HAP-1 (cell line): Measurements from ENCODE around the gene MYL10.

Experiments used
- DNase-seq, 2 experiments: peaks; one replicate each; pipeline ENCODE4 v3.0.0-alpha.2; 2016 to 2020; ENCODE audit warnings: low spot score in 2 of 2
- H3K27me3 ChIP-seq: fragments of 250-450 bp; sonication (Bioruptor Pico); 2 replicates; pipeline ENCODE4 v1.5.1; 2020; ENCODE audit warnings: low read depth, mild to moderate bottlenecking, moderate library complexity
- H3K36me3 ChIP-seq: fragments of 250-450 bp; sonication (Bioruptor Pico); replicated peaks from 2 replicates; pipeline ENCODE4 v1.5.1; 2020; ENCODE audit warnings: mild to moderate bottlenecking
- H3K4me1 ChIP-seq: fragments of 250-450 bp; sonication (Bioruptor Pico); 2 replicates; pipeline ENCODE4 v1.5.1; 2020; ENCODE audit warnings: mild to moderate bottlenecking
- H3K4me3 ChIP-seq: fragments of 250-450 bp; sonication (Bioruptor Pico); 2 replicates; pipeline ENCODE4 v1.5.1; 2020; ENCODE audit warnings: mild to moderate bottlenecking, moderate library complexity
- H3K9me3 ChIP-seq: fragments of 250-450 bp; sonication (Bioruptor Pico); 2 replicates; pipeline ENCODE4 v1.5.1; 2020; ENCODE audit warnings: mild to moderate bottlenecking, moderate library complexity
- in situ Hi-C: fragments of 300-500 bp; cut with MboI; formaldehyde crosslinking; loops from 3 replicates; pipeline ENCODE4 v1.14.3; 2020; ENCODE audit warnings: low sequenced_read_pairs, inconsistent platforms, mixed read lengths

Gene MYL10

GRCh38 chr7:101591504-101591903 is 37.6 kb downstream of the MYL10 start:
- 0 out of 2 replicates have a peak, but pooled peaks cover 3% of the 10 kb centered on the region for H3K27me3 ChIP-seq
- H3K4me3 ChIP-seq: no peak overlapping the region
- H3K36me3 ChIP-seq: no peaks in the 10 kb centered on the region
- no peaks in the 10 kb centered on the region for H3K9me3 ChIP-seq
- no peaks in the 10 kb centered on the region for H3K4me1 ChIP-seq
- DNase-seq: no peak
- in situ Hi-C loops: no loop called here

GRCh38 chr7:101590663-101591435 is 38.2 kb downstream of the MYL10 start:
- Histone ChIP-seq H3K4me1 (no peaks in the 10 kb centered on the region), H3K9me3 (no peaks in the 10 kb centered on the region), H3K36me3 (no peaks in the 10 kb centered on the region), H3K27me3 (0 out of 2 replicates have a peak, but pooled peaks cover 1% of the 10 kb centered on the region), H3K4me3 (no peak overlapping the region)
- no peak for DNase-seq
- in situ Hi-C loops: no loop called here

GRCh38 chr7:101589976-101590662 is 39.0 kb downstream of the MYL10 start:
- no peaks in the 10 kb centered on the region for H3K4me1 ChIP-seq
- no peak overlapping the region for H3K4me3 ChIP-seq
- H3K9me3 ChIP-seq: no peaks in the 10 kb centered on the region
- no peaks in the 10 kb centered on the region for H3K36me3 ChIP-seq
- DNase-seq: no peak
- no peaks in the 10 kb centered on the region for H3K27me3 ChIP-seq
- in situ Hi-C loops: no loop called here

GRCh38 chr7:101589052-101589451 is 40.0 kb downstream of the MYL10 start:
- in situ Hi-C loops: no loop called here
- no peak overlapping the region for H3K4me3 ChIP-seq
- H3K4me1 ChIP-seq: no peaks in the 10 kb centered on the region

GRCh38 chr7:101588131-101588935 is 40.8 kb downstream of the MYL10 start:
- Histone ChIP-seq H3K27me3 (no peaks in the 10 kb centered on the region), H3K4me1 (no peaks in the 10 kb centered on the region), H3K4me3 (no peak overlapping the region), H3K36me3 (no peaks in the 10 kb centered on the region), H3K9me3 (no peaks in the 10 kb centered on the region)
- no peak for DNase-seq
- in situ Hi-C loops: no loop called here

More at GRCh38 chr7:101589052-101589451, 40.0 kb downstream of the MYL10 start:
- Histone ChIP-seq H3K27me3 (no peaks in the 10 kb centered on the region), H3K36me3 (no peaks in the 10 kb centered on the region), H3K9me3 (no peaks in the 10 kb centered on the region)
- no peak for DNase-seq

- Histone ChIP-seq H3K36me3 (no peaks in the 10 kb centered on the region), H3K4me3 (no peak overlapping the region), H3K27me3 (no peaks in the 10 kb centered on the region), H3K9me3 (no peaks in the 10 kb centered on the region), H3K4me1 (no peaks in the 10 kb centered on the region)
- in situ Hi-C loops: no loop called here
- DNase-seq: no peak
Measured at GRCh38 chr7:101586906-101587677, 42.0 kb downstream of the MYL10 start.

- Histone ChIP-seq H3K4me3 (no peak overlapping the region), H3K27me3 (no peaks in the 10 kb centered on the region), H3K4me1 (no peaks in the 10 kb centered on the region), H3K9me3 (no peaks in the 10 kb centered on the region), H3K36me3 (no peaks in the 10 kb centered on the region)
- no peak for DNase-seq
- in situ Hi-C loops: no loop called here
Measured at GRCh38 chr7:101586078-101586905, 42.8 kb downstream of the MYL10 start.

GRCh38 chr7:101582971-101583370 is 46.1 kb downstream of the MYL10 start:
- no peak for DNase-seq
- Histone ChIP-seq H3K36me3 (no peaks in the 10 kb centered on the region), H3K27me3 (no peaks in the 10 kb centered on the region), H3K9me3 (no peaks in the 10 kb centered on the region), H3K4me1 (no peaks in the 10 kb centered on the region), H3K4me3 (no peak overlapping the region)
- in situ Hi-C loops: no loop called here

- no peaks in the 10 kb centered on the region; the same call in 1 of the 2 replicates for H3K9me3 ChIP-seq
- H3K27me3 ChIP-seq: no peaks in the 10 kb centered on the region
- no peaks in the 10 kb centered on the region for H3K36me3 ChIP-seq
- no peak overlapping the region for H3K4me3 ChIP-seq
- no peaks in the 10 kb centered on the region for H3K4me1 ChIP-seq
- no peak for DNase-seq
- in situ Hi-C loops: no loop called here
Measured at GRCh38 chr7:101581891-101582290, 47.2 kb downstream of the MYL10 start.

GRCh38 chr7:101580596-101580995 is 48.5 kb downstream of the MYL10 start:
- Histone ChIP-seq H3K4me3 (no peak overlapping the region), H3K27me3 (no peaks in the 10 kb centered on the region), H3K4me1 (no peaks in the 10 kb centered on the region), H3K9me3 (no peaks in the 10 kb centered on the region; the same call in 1 of the 2 replicates), H3K36me3 (no peaks in the 10 kb centered on the region)
- in situ Hi-C loops: no loop called here
- DNase-seq: no peak

- Histone ChIP-seq H3K9me3 (no peaks in the 10 kb centered on the region; the same call in 1 of the 2 replicates), H3K4me1 (no peaks in the 10 kb centered on the region), H3K4me3 (no peak overlapping the region), H3K36me3 (no peaks in the 10 kb centered on the region), H3K27me3 (no peaks in the 10 kb centered on the region)
- in situ Hi-C loops: no loop called here
- DNase-seq: no peak
Measured at GRCh38 chr7:101578552-101578951, 50.5 kb downstream of the MYL10 start.

GRCh38 chr7:101576998-101577397 is 52.1 kb downstream of the MYL10 start:
- Histone ChIP-seq H3K36me3 (no peaks in the 10 kb centered on the region), H3K4me3 (no peak overlapping the region), H3K4me1 (no peaks in the 10 kb centered on the region), H3K27me3 (no peaks in the 10 kb centered on the region), H3K9me3 (no peaks in the 10 kb centered on the region; the same call in 1 of the 2 replicates)
- DNase-seq: no peak
- in situ Hi-C loops: no loop called here
